Measurements from ENCODE around the gene PRR33.

Gene PRR33

DNA sequence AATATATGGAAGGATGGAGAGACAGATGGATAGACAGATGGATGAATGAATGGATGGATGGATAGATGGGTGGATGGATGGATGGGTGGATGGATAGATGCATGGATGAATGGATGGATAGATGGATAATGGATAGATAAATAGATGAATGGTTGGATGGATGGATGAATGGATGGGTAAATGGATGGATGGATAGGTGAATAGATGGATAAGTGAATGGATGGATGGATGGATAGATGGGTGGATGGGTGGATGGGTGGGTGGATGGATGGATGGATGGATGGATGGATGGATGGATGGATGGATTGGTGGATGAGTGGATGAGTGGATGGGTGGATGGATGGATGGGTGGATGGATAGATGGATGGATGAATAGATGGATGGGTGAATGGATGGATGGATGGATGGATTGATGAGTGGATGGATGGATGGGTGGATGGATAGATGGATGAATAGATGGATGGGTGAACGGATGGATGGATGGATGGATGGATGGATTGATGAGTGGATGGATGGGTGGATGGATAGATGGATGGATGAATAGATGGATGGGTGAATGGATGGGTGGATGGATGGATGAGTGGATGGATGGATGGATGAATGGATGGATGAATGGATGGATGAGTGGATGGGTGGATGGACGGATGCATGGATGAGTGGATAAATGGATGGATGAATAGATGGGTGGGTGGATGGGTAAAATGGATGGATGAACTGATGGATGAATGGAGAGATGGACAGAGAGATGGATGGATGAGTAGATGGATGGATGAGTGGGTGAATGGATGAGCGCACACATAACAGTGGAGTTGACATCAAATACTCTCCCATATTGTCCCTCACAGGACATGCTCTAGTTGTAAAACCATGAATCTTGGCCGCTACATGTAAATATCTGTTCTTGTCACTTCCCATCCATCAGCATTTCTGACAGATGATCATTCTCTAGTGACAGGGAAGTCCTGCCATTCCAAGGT lies 30.0 kb downstream of the PRR33 start:
- no peak overlapping the region for H3K27ac ChIP-seq (ENCODE audit: low read depth in 2 of 2, low read length in 2 of 2)
- H3K9ac ChIP-seq (ENCODE audit: low read depth in 1 of 2, low read length in 2 of 2): no peak overlapping the region
- H3K36me3 ChIP-seq (ENCODE audit: control insufficient read depth in 2 of 2, insufficient read depth in 2 of 2, low read length in 2 of 2): no peaks in the 10 kb centered on the region
- peaks cover 8 to 20% of the 10 kb centered on the region in 2 donors for H3K4me1 ChIP-seq (ENCODE audit: control insufficient read depth in 2 of 2, insufficient read depth in 2 of 2, low read length in 2 of 2)
- no peaks in the 10 kb centered on the region for H3K9me3 ChIP-seq (ENCODE audit: control insufficient read depth in 2 of 2, low read length in 2 of 2)
- H3K27me3 ChIP-seq (ENCODE audit: control insufficient read depth in 2 of 2, insufficient read depth in 2 of 2, low read length in 2 of 2): no peaks in the 10 kb centered on the region
- H3K4me3 ChIP-seq (ENCODE audit: low read length in 2 of 2): no peak overlapping the region

DNA sequence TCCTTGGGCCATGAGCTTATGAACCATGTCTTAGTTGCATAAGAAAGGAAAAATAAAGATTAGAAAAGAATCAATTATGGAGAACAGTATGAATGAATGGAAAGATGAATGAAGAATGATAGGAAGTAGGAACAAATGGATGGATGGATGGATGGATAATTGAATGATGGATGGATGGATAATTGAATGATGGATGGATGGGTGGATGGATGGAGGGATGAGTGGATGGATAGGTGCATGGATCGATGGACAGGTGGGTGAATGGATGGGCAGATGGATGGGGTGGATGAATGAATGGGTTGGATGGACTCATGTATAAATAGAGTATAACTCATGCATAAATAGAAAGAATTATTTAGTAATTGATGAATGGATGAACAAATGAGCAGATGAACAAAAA lies 31.6 kb downstream of the PRR33 start:
- Histone ChIP-seq H3K27ac (ENCODE audit: low read depth in 2 of 2, low read length in 2 of 2) (no peak overlapping the region), H3K4me1 (ENCODE audit: control insufficient read depth in 2 of 2, insufficient read depth in 2 of 2, low read length in 2 of 2) (peaks cover 15 to 18% of the 10 kb centered on the region in 2 donors), H3K9me3 (ENCODE audit: control insufficient read depth in 2 of 2, low read length in 2 of 2) (no peaks in the 10 kb centered on the region), H3K36me3 (ENCODE audit: control insufficient read depth in 2 of 2, insufficient read depth in 2 of 2, low read length in 2 of 2) (no peaks in the 10 kb centered on the region), H3K9ac (ENCODE audit: low read depth in 1 of 2, low read length in 2 of 2) (no peak overlapping the region), H3K27me3 (ENCODE audit: control insufficient read depth in 2 of 2, insufficient read depth in 2 of 2, low read length in 2 of 2) (no peaks in the 10 kb centered on the region), H3K4me3 (ENCODE audit: low read length in 2 of 2) (no peak overlapping the region)

GRCh38 chr11:1859004-1859403 lies 32.7 kb downstream of the PRR33 start:
- Histone ChIP-seq H3K4me3 (ENCODE audit: low read length in 2 of 2) (no peak overlapping the region), H3K4me1 (ENCODE audit: control insufficient read depth in 2 of 2, insufficient read depth in 2 of 2, low read length in 2 of 2) (peaks cover 9 to 15% of the 10 kb centered on the region in 2 donors), H3K36me3 (ENCODE audit: control insufficient read depth in 2 of 2, insufficient read depth in 2 of 2, low read length in 2 of 2) (no peaks in the 10 kb centered on the region), H3K9me3 (ENCODE audit: control insufficient read depth in 2 of 2, low read length in 2 of 2) (no peaks in the 10 kb centered on the region), H3K27me3 (ENCODE audit: control insufficient read depth in 2 of 2, insufficient read depth in 2 of 2, low read length in 2 of 2) (no peaks in the 10 kb centered on the region), H3K27ac (ENCODE audit: low read depth in 2 of 2, low read length in 2 of 2) (no peak overlapping the region), H3K9ac (ENCODE audit: low read depth in 1 of 2, low read length in 2 of 2) (no peak overlapping the region)

- Histone ChIP-seq H3K9me3 (ENCODE audit: control insufficient read depth in 2 of 2, low read length in 2 of 2) (no peaks in the 10 kb centered on the region), H3K9ac (ENCODE audit: low read depth in 1 of 2, low read length in 2 of 2) (no peak overlapping the region), H3K27me3 (ENCODE audit: control insufficient read depth in 2 of 2, insufficient read depth in 2 of 2, low read length in 2 of 2) (no peaks in the 10 kb centered on the region), H3K4me3 (ENCODE audit: low read length in 2 of 2) (no peak overlapping the region), H3K27ac (ENCODE audit: low read depth in 2 of 2, low read length in 2 of 2) (no peak overlapping the region), H3K36me3 (ENCODE audit: control insufficient read depth in 2 of 2, insufficient read depth in 2 of 2, low read length in 2 of 2) (no peaks in the 10 kb centered on the region), H3K4me1 (ENCODE audit: control insufficient read depth in 2 of 2, insufficient read depth in 2 of 2, low read length in 2 of 2) (peaks cover 6 to 13% of the 10 kb centered on the region in 2 donors)
Measured at GRCh38 chr11:1858576-1858975, 33.1 kb downstream of the PRR33 start.

DNA sequence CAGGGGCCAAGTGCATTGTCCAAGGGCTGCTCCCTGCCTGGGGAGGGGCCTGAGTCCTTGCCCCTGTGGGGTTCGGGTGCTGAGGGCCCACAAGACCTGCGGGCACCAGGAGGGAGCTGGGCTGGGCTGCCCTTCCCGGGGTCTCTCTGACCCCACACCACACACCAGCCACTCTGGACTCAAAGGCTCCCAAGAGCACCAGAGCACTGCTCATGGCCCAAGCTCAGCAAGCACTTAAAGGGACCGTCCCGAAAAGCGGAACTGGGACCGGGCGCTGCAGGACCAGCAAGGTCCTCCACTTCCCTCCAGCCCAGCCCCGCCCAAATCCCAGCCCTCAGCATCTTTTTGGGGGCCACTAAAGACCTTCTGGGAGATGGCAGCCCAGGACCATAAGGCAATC lies 33.5 kb downstream of the PRR33 start:
- H3K27ac ChIP-seq (ENCODE audit: low read depth in 2 of 2, low read length in 2 of 2): no peak overlapping the region
- H3K27me3 ChIP-seq (ENCODE audit: control insufficient read depth in 2 of 2, insufficient read depth in 2 of 2, low read length in 2 of 2): no peaks in the 10 kb centered on the region
- H3K4me3 ChIP-seq (ENCODE audit: low read length in 2 of 2): no peak overlapping the region
- no peaks in the 10 kb centered on the region for H3K36me3 ChIP-seq (ENCODE audit: control insufficient read depth in 2 of 2, insufficient read depth in 2 of 2, low read length in 2 of 2)
- H3K9me3 ChIP-seq (ENCODE audit: control insufficient read depth in 2 of 2, low read length in 2 of 2): no peaks in the 10 kb centered on the region
- no peak overlapping the region for H3K9ac ChIP-seq (ENCODE audit: low read depth in 1 of 2, low read length in 2 of 2)
- peaks cover 2 to 10% of the 10 kb centered on the region in 2 donors for H3K4me1 ChIP-seq (ENCODE audit: control insufficient read depth in 2 of 2, insufficient read depth in 2 of 2, low read length in 2 of 2)

GRCh38 chr11:1857064-1857463 lies 34.6 kb downstream of the PRR33 start:
- Histone ChIP-seq H3K4me1 (ENCODE audit: control insufficient read depth in 2 of 2, insufficient read depth in 2 of 2, low read length in 2 of 2) (peaks cover 3 to 12% of the 10 kb centered on the region in 2 donors), H3K27ac (ENCODE audit: low read depth in 2 of 2, low read length in 2 of 2) (no peak overlapping the region), H3K9ac (ENCODE audit: low read depth in 1 of 2, low read length in 2 of 2) (no peak overlapping the region)

GRCh38 chr11:1856306-1857005 lies 35.2 kb downstream of the PRR33 start:
- no peaks in the 10 kb centered on the region for H3K27me3 ChIP-seq (ENCODE audit: control insufficient read depth in 2 of 2, insufficient read depth in 2 of 2, low read length in 2 of 2)
- H3K9ac ChIP-seq (ENCODE audit: low read depth in 1 of 2, low read length in 2 of 2): no peak overlapping the region
- H3K4me3 ChIP-seq (ENCODE audit: low read length in 2 of 2): no peak overlapping the region
- H3K9me3 ChIP-seq (ENCODE audit: control insufficient read depth in 2 of 2, low read length in 2 of 2): no peaks in the 10 kb centered on the region
- H3K27ac ChIP-seq (ENCODE audit: low read depth in 2 of 2, low read length in 2 of 2): no peak overlapping the region
- H3K4me1 ChIP-seq (ENCODE audit: control insufficient read depth in 2 of 2, insufficient read depth in 2 of 2, low read length in 2 of 2): peaks cover 3 to 18% of the 10 kb centered on the region in 2 donors
- no peaks in the 10 kb centered on the region for H3K36me3 ChIP-seq (ENCODE audit: control insufficient read depth in 2 of 2, insufficient read depth in 2 of 2, low read length in 2 of 2)

More at GRCh38 chr11:1857064-1857463, 34.6 kb downstream of the PRR33 start:
- H3K9me3 ChIP-seq (ENCODE audit: control insufficient read depth in 2 of 2, low read length in 2 of 2): no peaks in the 10 kb centered on the region
- no peaks in the 10 kb centered on the region for H3K27me3 ChIP-seq (ENCODE audit: control insufficient read depth in 2 of 2, insufficient read depth in 2 of 2, low read length in 2 of 2)
- H3K36me3 ChIP-seq (ENCODE audit: control insufficient read depth in 2 of 2, insufficient read depth in 2 of 2, low read length in 2 of 2): no peaks in the 10 kb centered on the region
- no peak overlapping the region for H3K4me3 ChIP-seq (ENCODE audit: low read length in 2 of 2)

- H3K9me3 ChIP-seq (ENCODE audit: control insufficient read depth in 2 of 2, low read length in 2 of 2): no peaks in the 10 kb centered on the region
- peaks cover 3 to 19% of the 10 kb centered on the region in 2 donors for H3K4me1 ChIP-seq (ENCODE audit: control insufficient read depth in 2 of 2, insufficient read depth in 2 of 2, low read length in 2 of 2)
- H3K9ac ChIP-seq (ENCODE audit: low read depth in 1 of 2, low read length in 2 of 2): no peak overlapping the region
- H3K27me3 ChIP-seq (ENCODE audit: control insufficient read depth in 2 of 2, insufficient read depth in 2 of 2, low read length in 2 of 2): no peaks in the 10 kb centered on the region
- no peaks in the 10 kb centered on the region for H3K36me3 ChIP-seq (ENCODE audit: control insufficient read depth in 2 of 2, insufficient read depth in 2 of 2, low read length in 2 of 2)
- H3K4me3 ChIP-seq (ENCODE audit: low read length in 2 of 2): no peak overlapping the region
- H3K27ac ChIP-seq (ENCODE audit: low read depth in 2 of 2, low read length in 2 of 2): no peak overlapping the region
Measured at GRCh38 chr11:1855886-1856265, 35.8 kb downstream of the PRR33 start.

- H3K27ac ChIP-seq (ENCODE audit: low read depth in 2 of 2, low read length in 2 of 2): no peak overlapping the region
- no peaks in the 10 kb centered on the region for H3K9me3 ChIP-seq (ENCODE audit: control insufficient read depth in 2 of 2, low read length in 2 of 2)
- no peaks in the 10 kb centered on the region for H3K27me3 ChIP-seq (ENCODE audit: control insufficient read depth in 2 of 2, insufficient read depth in 2 of 2, low read length in 2 of 2)
- H3K9ac ChIP-seq (ENCODE audit: low read depth in 1 of 2, low read length in 2 of 2): no peak overlapping the region
- peak overlapping the region in 1 of 2 donors; percentile 37 for H3K4me3 ChIP-seq (ENCODE audit: low read length in 2 of 2)
- no peaks in the 10 kb centered on the region for H3K36me3 ChIP-seq (ENCODE audit: control insufficient read depth in 2 of 2, insufficient read depth in 2 of 2, low read length in 2 of 2)
- peaks cover 3 to 19% of the 10 kb centered on the region in 2 donors for H3K4me1 ChIP-seq (ENCODE audit: control insufficient read depth in 2 of 2, insufficient read depth in 2 of 2, low read length in 2 of 2)
Measured at GRCh38 chr11:1854949-1855885, 36.5 kb downstream of the PRR33 start.

Measured in mucosa of rectum (tissue), 2 donors.